NB4 (cell line): Measurements from ENCODE around the gene FREM1.

ENCODE experiments used
- POLR2A ChIP-seq: IDR thresholded peaks from 2 replicates; pipeline ENCODE4 v1.6.1; 2011; ENCODE audit warnings: mild to moderate bottlenecking; ENCODE audit not compliant: insufficient read length; ENCODE audit errors: extremely low read depth
- TF ChIP-seq, protein P1 (sequence below): IDR thresholded peaks from one replicate; pipeline ENCODE4 v1.5.1; 2012; ENCODE audit warnings: low read depth, low read length

DNA sequence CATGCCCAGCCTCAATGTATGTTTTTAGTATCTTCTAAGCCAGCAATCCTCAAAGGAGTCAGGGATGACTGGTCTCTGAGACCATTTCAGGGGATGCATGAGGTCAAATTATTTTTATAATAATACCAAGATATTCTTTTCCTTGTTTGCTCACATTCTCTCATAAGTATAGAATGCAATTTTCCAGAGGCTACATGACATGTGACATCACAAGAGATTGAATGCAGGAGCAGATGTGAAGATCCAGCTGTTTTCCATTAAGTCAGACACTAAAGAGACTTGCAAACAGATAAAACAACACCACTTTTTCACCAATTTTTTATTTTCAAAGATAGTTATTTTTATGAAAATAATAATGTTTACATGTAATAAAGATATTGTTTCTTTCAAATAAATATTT lies 22.0 kb upstream of the FREM1 start:
- TF ChIP-seq, protein P1, sequence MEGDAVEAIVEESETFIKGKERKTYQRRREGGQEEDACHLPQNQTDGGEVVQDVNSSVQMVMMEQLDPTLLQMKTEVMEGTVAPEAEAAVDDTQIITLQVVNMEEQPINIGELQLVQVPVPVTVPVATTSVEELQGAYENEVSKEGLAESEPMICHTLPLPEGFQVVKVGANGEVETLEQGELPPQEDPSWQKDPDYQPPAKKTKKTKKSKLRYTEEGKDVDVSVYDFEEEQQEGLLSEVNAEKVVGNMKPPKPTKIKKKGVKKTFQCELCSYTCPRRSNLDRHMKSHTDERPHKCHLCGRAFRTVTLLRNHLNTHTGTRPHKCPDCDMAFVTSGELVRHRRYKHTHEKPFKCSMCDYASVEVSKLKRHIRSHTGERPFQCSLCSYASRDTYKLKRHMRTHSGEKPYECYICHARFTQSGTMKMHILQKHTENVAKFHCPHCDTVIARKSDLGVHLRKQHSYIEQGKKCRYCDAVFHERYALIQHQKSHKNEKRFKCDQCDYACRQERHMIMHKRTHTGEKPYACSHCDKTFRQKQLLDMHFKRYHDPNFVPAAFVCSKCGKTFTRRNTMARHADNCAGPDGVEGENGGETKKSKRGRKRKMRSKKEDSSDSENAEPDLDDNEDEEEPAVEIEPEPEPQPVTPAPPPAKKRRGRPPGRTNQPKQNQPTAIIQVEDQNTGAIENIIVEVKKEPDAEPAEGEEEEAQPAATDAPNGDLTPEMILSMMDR: no peak
- TF ChIP-seq POLR2A: no peak
